Cerebellar cortex (tissue), 1 donor: ENCODE data around the gene CELF4.

Source experiments
- DNase-seq: peaks from one replicate; pipeline ENCODE4 v3.0.0-alpha.2; 2015; ENCODE audit warnings: low spot score

The CELF4 gene

GRCh38 chr18:37280701-37281393 lies 284.8 kb downstream of the CELF4 start:
- no peak for DNase-seq

GRCh38 chr18:37277804-37278203 lies 287.8 kb downstream of the CELF4 start:
- no peak for DNase-seq

- DNase-seq = no peak
These were observed 289.3 kb downstream of the CELF4 start for GRCh38 chr18:37276111-37276890.

- no peak for DNase-seq
These were observed 290.3 kb downstream of the CELF4 start for GRCh38 chr18:37275237-37275741.

- peak; percentile 36 for DNase-seq
These were observed 291.0 kb downstream of the CELF4 start for GRCh38 chr18:37274309-37275236.

GRCh38 chr18:37272841-37273240 lies 292.8 kb downstream of the CELF4 start:
- no peak for DNase-seq

- DNase-seq = no peak
These were observed 293.4 kb downstream of the CELF4 start for GRCh38 chr18:37272226-37272625.

- no peak for DNase-seq
These were observed 294.9 kb downstream of the CELF4 start for GRCh38 chr18:37270666-37271052.

GRCh38 chr18:37270038-37270665 lies 295.4 kb downstream of the CELF4 start:
- DNase-seq = no peak

GRCh38 chr18:37266290-37266689 lies 299.3 kb downstream of the CELF4 start:
- no peak for DNase-seq

- DNase-seq = no peak
These were observed 300.2 kb downstream of the CELF4 start for GRCh38 chr18:37265382-37265781.

GRCh38 chr18:37264956-37265355 lies 300.6 kb downstream of the CELF4 start:
- DNase-seq = no peak

- no peak for DNase-seq
These were observed 303.6 kb downstream of the CELF4 start for GRCh38 chr18:37261988-37262387.

GRCh38 chr18:37261246-37261840 lies 304.3 kb downstream of the CELF4 start:
- DNase-seq = peak; percentile 79

- no peak for DNase-seq
These were observed 305.1 kb downstream of the CELF4 start for GRCh38 chr18:37260367-37261093.

- DNase-seq = no peak
These were observed 305.9 kb downstream of the CELF4 start for GRCh38 chr18:37259711-37260110.

GRCh38 chr18:37258819-37259218 lies 306.8 kb downstream of the CELF4 start:
- no peak for DNase-seq

- no peak for DNase-seq
These were observed 307.5 kb downstream of the CELF4 start for GRCh38 chr18:37258131-37258530.

GRCh38 chr18:37254973-37255372 lies 310.6 kb downstream of the CELF4 start:
- no peak for DNase-seq

GRCh38 chr18:37254236-37254754 lies 311.3 kb downstream of the CELF4 start:
- DNase-seq = peak; percentile 36
